Testis (tissue), 2 donors: ENCODE results near the gene PHYKPL.

Experiments used
- CTCF ChIP-seq, 3 experiments: fragments of 450-650 bp in 2 of 3; fragments of 200-600 bp in 1 of 3; sonication (generic) in 1 of 3; IDR thresholded peaks; one replicate each; pipeline ENCODE4 v1.5.1; 2016 to 2019; ENCODE audit warnings: antibody characterized with exemption in 3 of 3, mild to moderate bottlenecking in 2 of 3, moderate library complexity in 1 of 3
- POLR2A ChIP-seq: fragments of 450-650 bp; IDR thresholded peaks from one replicate; pipeline ENCODE4 v1.6.1; 2017; ENCODE audit warnings: antibody characterized with exemption, mild to moderate bottlenecking, moderate library complexity

- TF ChIP-seq CTCF (IDR thresholded peaks at IDR 0.05): no peak
- no peak for TF ChIP-seq POLR2A
Observed at GRCh38 chr5:178162481-178162880, 70.1 kb downstream of the PHYKPL start.
